HG02623 (cell line): Measurements from ENCODE around the gene GPR62.
"Not testable (repeated sequence)": the region's sequence is repeated elsewhere in the genome, so short reads cannot be mapped to it uniquely, and the experiment has no call there.

Source experiments
- ATAC-seq: cut with Tn5 transposase; IDR thresholded peaks from one replicate; pipeline ENCODE4 v1.9.1; 2021; ENCODE audit warnings: moderate library complexity; ENCODE audit not compliant: unreplicated experiment

The GPR62 gene

GRCh38 chr3:51955175-51955892 lies at the start of gene GPR62:
GPR62 (plus strand) TSS chr3:51955381; CDS start chr3:51955653, 272 bp downstream.
- no peak for ATAC-seq

DNA sequence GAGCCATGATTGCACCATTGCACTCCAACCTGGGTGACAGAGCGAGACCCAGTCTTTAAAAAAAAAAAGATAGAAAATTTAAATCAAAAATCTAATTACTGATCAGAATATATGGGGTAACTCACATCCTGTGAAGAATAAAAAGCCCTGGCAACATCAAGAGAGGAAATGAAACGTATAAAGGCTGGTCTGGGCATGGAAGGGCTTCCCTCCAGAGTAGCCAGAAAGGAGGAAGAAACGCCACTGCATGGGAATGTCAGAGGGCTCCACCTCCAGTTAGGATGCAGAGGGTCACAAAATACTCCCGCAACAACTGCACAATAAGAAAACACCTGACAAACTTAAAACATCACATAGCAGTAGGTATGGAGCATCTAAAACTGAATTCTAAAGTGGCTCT lies 47.2 kb upstream of the GPR62 start:
- ATAC-seq, result no peak

DNA sequence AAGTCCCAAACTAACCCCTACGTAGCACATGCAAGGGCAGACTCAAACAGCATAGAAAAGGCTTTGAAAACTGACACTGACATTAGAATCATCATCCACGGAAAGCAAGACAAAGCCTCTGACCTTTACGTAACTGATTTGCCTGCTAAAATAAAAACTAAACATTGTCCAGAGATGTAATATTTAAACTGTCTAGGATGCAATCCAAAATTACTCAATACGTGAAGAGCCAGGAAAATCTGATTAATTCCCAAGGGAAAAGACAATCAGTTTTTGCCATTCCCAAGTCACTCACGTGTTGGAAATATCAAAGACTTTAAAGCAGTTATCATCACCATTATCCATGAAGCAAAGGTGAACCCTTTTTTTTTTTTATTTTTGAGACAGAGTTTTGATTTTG lies 38.8 kb upstream of the GPR62 start:
- ATAC-seq, result no peak

- no peak for ATAC-seq
Observed at GRCh38 chr3:51921081-51921578, 34.1 kb upstream of the GPR62 start.

GRCh38 chr3:51927061-51927977 lies 27.9 kb upstream of the GPR62 start:
- ATAC-seq, result no peak

DNA sequence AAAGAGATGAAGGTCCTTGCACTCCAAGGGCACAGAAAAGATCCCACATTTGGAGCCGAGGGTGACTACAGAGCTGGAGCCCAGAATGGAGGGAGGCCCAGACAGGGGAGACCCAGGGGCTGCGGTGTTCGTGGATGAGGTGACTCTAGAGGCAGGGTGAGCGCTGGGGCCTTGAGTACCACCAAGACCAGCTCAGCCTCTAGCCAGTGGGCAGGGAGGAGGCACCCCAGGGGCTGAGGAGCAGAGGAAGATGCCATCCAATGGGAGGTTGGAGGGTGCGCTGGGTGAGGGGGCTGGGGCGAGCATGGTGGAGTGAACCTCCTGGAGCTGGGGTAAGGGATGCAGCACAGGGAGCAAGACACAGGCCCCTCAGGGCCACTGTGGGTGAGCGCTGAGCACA lies 26.7 kb upstream of the GPR62 start:
- ATAC-seq, result no peak

GRCh38 chr3:51928981-51929380 lies 26.2 kb upstream of the GPR62 start:
- not testable (repeated sequence) for ATAC-seq

GRCh38 chr3:51929420-51930003 lies 25.7 kb upstream of the GPR62 start:
- no peak for ATAC-seq

- no peak for ATAC-seq
Observed at GRCh38 chr3:51930439-51930838, 24.7 kb upstream of the GPR62 start.

- no peak for ATAC-seq
Observed at GRCh38 chr3:51931756-51932155, 23.4 kb upstream of the GPR62 start.

GRCh38 chr3:51932471-51933370 lies 22.5 kb upstream of the GPR62 start:
- no peak for ATAC-seq

DNA sequence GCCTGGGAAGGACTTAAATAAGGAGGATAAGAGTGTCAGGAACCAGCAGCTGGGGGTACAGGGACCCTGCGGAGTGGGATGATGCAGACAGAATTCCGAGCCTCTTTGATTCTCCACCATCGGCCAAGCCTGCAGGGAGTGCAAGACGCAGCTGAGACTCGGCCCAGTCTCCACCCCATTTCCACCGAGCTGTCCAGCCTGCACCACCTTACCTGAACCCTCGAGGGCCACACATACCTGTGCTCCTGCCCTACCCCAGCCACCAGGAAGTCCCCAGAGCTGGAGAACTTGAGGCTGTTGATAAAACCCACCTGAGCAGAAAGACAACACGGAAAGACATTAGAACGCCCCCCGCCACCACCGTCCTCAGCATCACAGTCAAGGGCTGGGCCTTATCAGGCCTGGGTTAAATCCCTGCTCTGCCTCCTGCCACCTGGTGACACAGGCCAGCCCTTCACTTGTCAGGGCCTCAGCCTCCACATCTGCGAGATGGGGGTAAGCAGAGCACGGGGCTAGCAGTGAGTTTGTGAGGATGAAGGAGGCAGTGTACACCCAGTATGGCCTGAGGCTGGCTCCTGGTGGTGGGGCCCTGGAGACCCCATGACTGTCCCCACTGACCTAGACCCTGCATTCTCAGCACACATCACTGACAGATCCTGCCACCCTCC lies 21.6 kb upstream of the GPR62 start:
- no peak for ATAC-seq

DNA sequence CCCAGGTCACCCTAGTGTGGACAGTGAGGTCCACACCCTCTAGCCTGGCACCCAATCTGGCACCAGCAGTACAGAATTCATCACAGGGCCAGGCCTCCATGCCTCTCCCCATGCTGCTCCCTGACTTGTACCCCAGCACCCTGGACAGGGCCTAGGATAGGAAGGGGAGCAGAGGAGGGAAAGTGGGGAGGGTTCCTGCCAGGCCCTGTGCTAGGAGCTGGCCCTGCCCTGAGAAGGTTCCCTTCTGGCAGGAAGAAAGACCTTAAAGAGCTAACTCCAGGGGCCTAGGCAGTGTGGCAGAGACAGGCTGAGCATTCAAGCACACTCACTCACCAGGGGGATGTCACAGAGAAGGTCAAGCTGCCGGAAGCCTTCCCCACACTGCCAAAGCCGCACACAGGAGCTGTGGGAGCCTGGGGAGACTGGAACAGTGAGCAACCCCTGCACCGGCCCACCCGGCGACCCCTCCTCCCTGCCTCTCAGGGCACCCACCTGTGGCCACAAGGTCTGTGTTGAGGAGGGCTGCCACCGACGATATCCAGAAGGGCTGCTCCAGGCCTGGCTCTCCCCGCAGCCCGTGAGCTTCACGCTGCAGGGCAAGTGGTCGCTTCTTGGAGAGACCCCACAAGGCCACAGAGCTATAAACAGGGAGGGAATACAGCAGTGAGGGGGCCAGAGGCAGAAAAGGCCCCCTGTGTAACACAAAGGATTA lies 20.9 kb upstream of the GPR62 start:
- no peak for ATAC-seq

DNA sequence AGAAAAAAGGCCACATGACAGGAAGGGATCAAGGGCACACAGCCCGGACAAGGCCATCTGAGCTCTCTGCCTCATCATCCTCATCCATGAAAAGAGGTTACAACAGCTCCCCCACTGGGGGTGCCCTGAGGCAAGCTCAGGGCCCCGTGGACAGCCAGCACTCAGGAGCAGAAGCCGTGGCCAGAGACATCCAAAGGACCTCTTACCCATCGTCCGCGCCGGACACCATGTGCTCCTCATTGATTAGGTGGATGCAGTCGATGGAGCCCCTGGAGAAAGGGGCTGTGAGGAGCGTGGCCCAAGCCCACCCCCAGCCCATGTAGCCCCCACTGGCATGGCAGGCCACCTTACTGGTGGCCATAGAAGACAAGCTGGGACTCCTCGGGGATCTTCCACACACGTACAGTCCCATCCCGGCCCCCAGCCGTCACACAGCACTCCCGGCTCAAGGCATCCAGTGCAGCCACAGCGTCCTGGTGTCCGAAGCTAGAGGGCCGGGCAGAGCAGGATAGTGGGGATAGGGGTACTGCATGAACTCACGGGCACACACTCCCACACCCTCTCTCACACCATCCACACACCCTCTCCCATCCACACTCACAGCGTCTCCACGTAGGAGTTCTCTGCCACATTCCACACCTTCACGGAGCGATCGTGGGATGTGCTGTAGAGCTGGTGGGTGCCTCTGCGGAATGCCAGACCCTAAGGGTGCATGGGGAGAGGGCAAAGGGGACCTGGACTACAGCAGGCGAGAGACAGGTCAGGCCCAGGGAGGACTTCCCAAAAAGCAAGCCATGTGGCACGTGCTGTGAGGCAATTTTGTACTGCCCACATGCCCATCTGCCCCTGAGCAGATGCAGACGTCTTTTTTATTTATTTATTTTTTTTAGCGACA lies 19.9 kb upstream of the GPR62 start:
- no peak for ATAC-seq

DNA sequence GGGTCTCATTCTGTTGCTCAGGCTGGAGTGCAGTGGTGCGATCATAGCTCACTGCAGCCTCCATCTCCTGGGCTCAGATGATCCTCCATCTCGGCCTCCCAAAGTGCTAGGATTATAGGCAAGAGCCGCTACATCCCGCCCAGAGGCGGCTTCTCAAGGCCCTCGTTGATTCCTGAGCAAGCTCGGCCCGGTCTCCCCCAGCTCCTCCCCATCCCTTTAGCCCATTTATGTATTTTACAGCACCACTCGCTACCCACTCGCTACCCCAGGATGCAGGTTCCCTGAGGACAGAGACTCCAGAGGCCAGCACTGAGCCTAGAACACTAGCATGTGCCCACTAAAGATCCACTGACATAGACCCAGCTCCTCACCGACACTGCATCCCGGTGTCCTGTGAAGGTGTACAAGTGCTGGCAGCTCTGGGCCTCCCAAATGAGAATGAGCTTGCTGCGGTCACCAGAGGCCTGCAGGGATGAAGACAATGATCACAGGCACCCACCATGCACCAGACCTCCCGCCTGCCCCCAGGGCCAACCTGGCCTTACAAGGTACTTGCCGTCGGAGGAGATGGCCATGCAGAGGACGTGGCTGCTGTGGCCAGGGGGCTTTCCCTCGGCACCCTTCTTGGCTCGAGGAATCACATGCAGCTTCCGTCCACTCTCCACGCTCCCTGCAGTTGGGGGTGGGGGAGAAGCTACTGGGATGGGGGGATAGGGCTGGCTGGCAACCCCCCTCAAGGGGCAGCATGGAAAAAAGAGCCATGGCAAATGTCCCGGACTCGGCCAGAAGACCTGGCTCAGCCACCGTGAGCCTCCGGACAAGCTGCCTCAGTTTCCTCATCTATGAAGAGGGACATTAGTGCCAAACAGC lies 19.1 kb upstream of the GPR62 start:
- ATAC-seq, result no peak

- no peak for ATAC-seq
Observed at GRCh38 chr3:51937014-51937413, 18.2 kb upstream of the GPR62 start.
